ENCODE measurements around the gene SPRED2.

SPRED2 gene

GRCh38 chr2:65309699-65310098 lies 122.7 kb downstream of the SPRED2 start:
- no peak overlapping the region for H3K4me3 ChIP-seq (ENCODE audit: low read length)
- no peaks in the 10 kb centered on the region for H3K79me2 ChIP-seq (ENCODE audit: control insufficient read depth, low read length)
- H3K4me2 ChIP-seq (ENCODE audit: low read length): no peak overlapping the region
- no peaks in the 10 kb centered on the region for H4K20me1 ChIP-seq (ENCODE audit: control insufficient read depth, insufficient read depth, low read depth, low read length)
- H3K9me3 ChIP-seq (ENCODE audit: control insufficient read depth, insufficient read depth, low read length): no peaks in the 10 kb centered on the region
- no peaks in the 10 kb centered on the region for H3K27me3 ChIP-seq (ENCODE audit: control insufficient read depth, low read length)
- peaks cover 6% of the 10 kb centered on the region for H3K4me1 ChIP-seq (ENCODE audit: control insufficient read depth, low read length)
- H3K36me3 ChIP-seq (ENCODE audit: control insufficient read depth, low read length): peaks cover 22% of the 10 kb centered on the region
- TF ChIP-seq EZH2phosphoT487 (IDR thresholded peaks at IDR 0.05; ENCODE audit: borderline replicate concordance, low read length): no peak
- no peak overlapping the region for H3K27ac ChIP-seq (ENCODE audit: low read depth, low read length)
- H3K9me2 ChIP-seq (replicated peaks; ENCODE audit: control insufficient read depth, low read length): no peaks in the 10 kb centered on the region
- H3F3A ChIP-seq (ENCODE audit: control insufficient read depth, insufficient read depth): no peaks in the 10 kb centered on the region; the same call in 1 of the 2 replicates

- Histone ChIP-seq H3K27me3 (ENCODE audit: control insufficient read depth, low read length) (no peaks in the 10 kb centered on the region), H3K4me2 (ENCODE audit: low read length) (no peak overlapping the region), H4K20me1 (ENCODE audit: control insufficient read depth, insufficient read depth, low read depth, low read length) (no peaks in the 10 kb centered on the region), H3K4me1 (ENCODE audit: control insufficient read depth, low read length) (peaks cover 24% of the 10 kb centered on the region), H3K9me2 (replicated peaks; ENCODE audit: control insufficient read depth, low read length) (no peaks in the 10 kb centered on the region), H3F3A (ENCODE audit: control insufficient read depth, insufficient read depth) (no peaks in the 10 kb centered on the region; the same call in 1 of the 2 replicates), H3K4me3 (ENCODE audit: low read length) (no peak overlapping the region), H3K36me3 (ENCODE audit: control insufficient read depth, low read length) (no peaks in the 10 kb centered on the region), H3K27ac (ENCODE audit: low read depth, low read length) (no peak overlapping the region), H3K9me3 (ENCODE audit: control insufficient read depth, insufficient read depth, low read length) (no peaks in the 10 kb centered on the region), H3K79me2 (ENCODE audit: control insufficient read depth, low read length) (no peaks in the 10 kb centered on the region)
- TF ChIP-seq CTCF (IDR thresholded peaks at IDR 0.05; ENCODE audit: low read depth, low read length, poor library complexity, severe bottlenecking): no peak
- no peak for TF ChIP-seq EZH2phosphoT487 (IDR thresholded peaks at IDR 0.05; ENCODE audit: borderline replicate concordance, low read length)
These were observed 126.5 kb downstream of the SPRED2 start for GRCh38 chr2:65305934-65306333.

- Histone ChIP-seq H3K79me2 (ENCODE audit: control insufficient read depth, low read length) (no peaks in the 10 kb centered on the region), H3K9me3 (ENCODE audit: control insufficient read depth, insufficient read depth, low read length) (no peaks in the 10 kb centered on the region), H3K27ac (ENCODE audit: low read depth, low read length) (peak overlapping the region; percentile 35), H3K4me2 (ENCODE audit: low read length) (peak overlapping the region; percentile 55), H3F3A (ENCODE audit: control insufficient read depth, insufficient read depth) (no peaks in the 10 kb centered on the region; the same call in 1 of the 2 replicates), H3K4me3 (ENCODE audit: low read length) (peak overlapping the region; percentile 27), H3K27me3 (ENCODE audit: control insufficient read depth, low read length) (no peaks in the 10 kb centered on the region), H4K20me1 (ENCODE audit: control insufficient read depth, insufficient read depth, low read depth, low read length) (no peaks in the 10 kb centered on the region), H3K36me3 (ENCODE audit: control insufficient read depth, low read length) (no peaks in the 10 kb centered on the region), H3K4me1 (ENCODE audit: control insufficient read depth, low read length) (peaks cover 40% of the 10 kb centered on the region), H3K9me2 (replicated peaks; ENCODE audit: control insufficient read depth, low read length) (no peaks in the 10 kb centered on the region)
- TF ChIP-seq EZH2phosphoT487 (IDR thresholded peaks at IDR 0.05; ENCODE audit: borderline replicate concordance, low read length) (no peak), CTCF (IDR thresholded peaks at IDR 0.05; ENCODE audit: low read depth, low read length, poor library complexity, severe bottlenecking) (no peak)
These were observed 131.4 kb downstream of the SPRED2 start for GRCh38 chr2:65300761-65301711.
